DOHH2 (cell line): ENCODE results near the gene MKLN1.
"Not testable (repeated sequence)": the region's sequence is repeated elsewhere in the genome, so short reads cannot be mapped to it uniquely, and the experiment has no call there.

Experiments
- H3F3A ChIP-seq: fragments of 200-600 bp; sonication (generic), shearing (Covaris generic); 2 replicates; pipeline ENCODE4 v1.6.0; 2016; ENCODE audit warnings: antibody characterized with exemption, mild to moderate bottlenecking; ENCODE audit not compliant: control insufficient read depth, insufficient read depth
- H3K27ac ChIP-seq: fragments of 200-600 bp; sonication (generic); 2 replicates; pipeline ENCODE4 v1.5.1; 2014; ENCODE audit warnings: low read depth, mild to moderate bottlenecking, low read length, moderate library complexity
- H3K27me3 ChIP-seq: fragments of 200-600 bp; sonication (generic); 2 replicates; pipeline ENCODE4 v1.6.1; 2014; ENCODE audit warnings: mild to moderate bottlenecking, low read length, mixed read lengths; ENCODE audit not compliant: control insufficient read depth
- H3K36me3 ChIP-seq: fragments of 200-600 bp; sonication (generic); 2 replicates; pipeline ENCODE4 v1.6.1; 2014; ENCODE audit warnings: mild to moderate bottlenecking, low read length, moderate library complexity, mixed read lengths; ENCODE audit not compliant: control insufficient read depth
- H3K4me1 ChIP-seq: fragments of 200-600 bp; sonication (generic); 2 replicates; pipeline ENCODE4 v1.6.1; 2014; ENCODE audit warnings: mild to moderate bottlenecking, low read length, mixed read lengths; ENCODE audit not compliant: control insufficient read depth
- H3K4me2 ChIP-seq: fragments of 200-600 bp; sonication (generic); 2 replicates; pipeline ENCODE4 v1.6.0; 2014; ENCODE audit warnings: mild to moderate bottlenecking, low read length, moderate library complexity
- H3K4me3 ChIP-seq: fragments of 200-600 bp; sonication (generic); 2 replicates; pipeline ENCODE4 v1.5.1; 2014; ENCODE audit warnings: mild to moderate bottlenecking, low read length, mixed read lengths
- H3K79me2 ChIP-seq: fragments of 200-600 bp; sonication (generic); 2 replicates; pipeline ENCODE4 v1.6.1; 2014; ENCODE audit warnings: mild to moderate bottlenecking, low read length, mixed read lengths; ENCODE audit not compliant: control insufficient read depth
- H3K9me2 ChIP-seq: fragments of 200-600 bp; sonication (generic); replicated peaks from 2 replicates; pipeline ENCODE4 v1.6.1; 2014; ENCODE audit warnings: mild to moderate bottlenecking, low read length, mixed read lengths; ENCODE audit not compliant: control insufficient read depth
- H3K9me3 ChIP-seq: fragments of 200-600 bp; sonication (generic); 2 replicates; pipeline ENCODE4 v1.6.1; 2014; ENCODE audit warnings: antibody characterized with exemption, low read length, mixed read lengths; ENCODE audit not compliant: control insufficient read depth, insufficient read depth
- H4K20me1 ChIP-seq: fragments of 200-600 bp; sonication (generic); 2 replicates; pipeline ENCODE4 v1.6.0; 2014; ENCODE audit warnings: low read depth, mild to moderate bottlenecking, antibody characterized with exemption, low read length, moderate library complexity; ENCODE audit not compliant: control insufficient read depth, insufficient read depth
- CTCF ChIP-seq: fragments of 200-600 bp; sonication (generic); IDR thresholded peaks from one replicate; pipeline ENCODE4 v1.5.1; 2014; ENCODE audit warnings: antibody characterized with exemption, mild to moderate bottlenecking, low read depth, low read length; ENCODE audit not compliant: poor library complexity, severe bottlenecking
- EZH2phosphoT487 ChIP-seq: fragments of 200-600 bp; sonication (generic); IDR thresholded peaks from 2 replicates; pipeline ENCODE4 v1.6.1; 2017; ENCODE audit warnings: borderline replicate concordance, mild to moderate bottlenecking, antibody characterized with exemption, low read length, moderate library complexity, mixed read lengths

Gene MKLN1

GRCh38 chr7:131329176-131329570, 1.5 kb downstream of the MKLN1 start:
- Histone ChIP-seq H3K79me2 (peaks cover 75% of the 10 kb centered on the region), H3F3A (peaks cover 12% of the 10 kb centered on the region), H3K36me3 (peaks cover 39% of the 10 kb centered on the region), H3K4me3 (peak overlapping the region; percentile 97), H3K9me2 (no peaks in the 10 kb centered on the region), H4K20me1 (peaks cover 10% of the 10 kb centered on the region; the same call in 1 of the 2 replicates), H3K4me1 (peaks cover 58% of the 10 kb centered on the region), H3K9me3 (peaks cover 2% of the 10 kb centered on the region; the same call in 1 of the 2 replicates), H3K4me2 (peak overlapping the region; percentile 92), H3K27ac (0 out of 2 replicates have a peak overlapping the region, but pooled peaks have one; percentile 9), H3K27me3 (no peaks in the 10 kb centered on the region)
- TF ChIP-seq EZH2phosphoT487 (no peak), CTCF (no peak)

GRCh38 chr7:131330299-131330698, 2.6 kb downstream of the MKLN1 start:
- Histone ChIP-seq H3K9me3 (peaks cover 8% of the 10 kb centered on the region), H3K36me3 (peaks cover 45% of the 10 kb centered on the region), H3K4me1 (peaks cover 47% of the 10 kb centered on the region), H3K27ac (peak overlapping the region; percentile 9), H3K79me2 (peaks cover 87% of the 10 kb centered on the region), H4K20me1 (peaks cover 10% of the 10 kb centered on the region; the same call in 1 of the 2 replicates), H3K4me2 (peak overlapping the region; percentile 92), H3K27me3 (no peaks in the 10 kb centered on the region), H3F3A (peaks cover 16% of the 10 kb centered on the region), H3K9me2 (no peaks in the 10 kb centered on the region), H3K4me3 (peak overlapping the region; percentile 97)
- TF ChIP-seq EZH2phosphoT487, result no peak
- TF ChIP-seq CTCF, result no peak

- TF ChIP-seq CTCF (no peak), EZH2phosphoT487 (no peak)
- peaks cover 100% of the 10 kb centered on the region for H3K79me2 ChIP-seq
- H3K4me3 ChIP-seq, result no peak overlapping the region
- H3K27ac ChIP-seq, result no peak overlapping the region
- H4K20me1 ChIP-seq, result peaks cover 10% of the 10 kb centered on the region; the same call in 1 of the 2 replicates
- H3K36me3 ChIP-seq, result peaks cover 58% of the 10 kb centered on the region
- no peaks in the 10 kb centered on the region for H3K27me3 ChIP-seq
- H3K9me3 ChIP-seq, result peaks cover 22% of the 10 kb centered on the region
- H3F3A ChIP-seq, result peaks cover 16% of the 10 kb centered on the region
- no peaks in the 10 kb centered on the region for H3K9me2 ChIP-seq
- H3K4me2 ChIP-seq, result peak overlapping the region; percentile 9; the same call in 1 of the 2 replicates
- peaks cover 35% of the 10 kb centered on the region for H3K4me1 ChIP-seq
Measured at GRCh38 chr7:131331806-131332205, 4.1 kb downstream of the MKLN1 start.

- Histone ChIP-seq H3K79me2 (peaks cover 100% of the 10 kb centered on the region), H3K9me3 (peaks cover 26% of the 10 kb centered on the region), H3K36me3 (peaks cover 64% of the 10 kb centered on the region), H3F3A (peaks cover 16% of the 10 kb centered on the region), H3K4me1 (peaks cover 30% of the 10 kb centered on the region), H4K20me1 (peaks cover 10% of the 10 kb centered on the region; the same call in 1 of the 2 replicates)
- H3K4me2 ChIP-seq, H3K9me2 ChIP-seq, H3K27ac ChIP-seq, H3K27me3 ChIP-seq, H3K4me3 ChIP-seq: not testable (repeated sequence)
Measured at GRCh38 chr7:131332729-131333128, 5.1 kb downstream of the MKLN1 start.
